ENCODE results near the gene MEGF11. TPM values are rescaled to one million over a fixed set of nuclear protein-coding genes. Genes with fewer than 3 reads are reported as not detected.

The MEGF11 gene
- total RNA-seq, 1 experiment from 2014 or later: not detected

GRCh38 chr15:65847989-65848388, 405.6 kb downstream of the MEGF11 start:
- Histone ChIP-seq H3K4me1 (ENCODE audit: low read length) (no peaks in the 10 kb centered on the region), H3K27ac (ENCODE audit: low read length) (no peak overlapping the region), H3K9ac (ENCODE audit: low read length) (no peak overlapping the region), H4K20me1 (ENCODE audit: insufficient read depth, low read depth, low read length) (no peaks in the 10 kb centered on the region), H3K79me2 (ENCODE audit: low read length) (no peaks in the 10 kb centered on the region), H2AFZ (ENCODE audit: low read length) (no peak overlapping the region), H3K36me3 (ENCODE audit: insufficient read depth, low read length) (no peaks in the 10 kb centered on the region), H3K4me3 (ENCODE audit: low read length) (no peak overlapping the region), H3K4me2 (ENCODE audit: low read depth, low read length, poor library complexity, severe bottlenecking) (no peak overlapping the region), H3K9me3 (ENCODE audit: low read length) (no peaks in the 10 kb centered on the region), H3K27me3 (ENCODE audit: low read length) (no peaks in the 10 kb centered on the region), H3K9me2 (replicated peaks; ENCODE audit: insufficient read depth, low read length) (no peaks in the 10 kb centered on the region)
- no peak for DNase-seq

DNA sequence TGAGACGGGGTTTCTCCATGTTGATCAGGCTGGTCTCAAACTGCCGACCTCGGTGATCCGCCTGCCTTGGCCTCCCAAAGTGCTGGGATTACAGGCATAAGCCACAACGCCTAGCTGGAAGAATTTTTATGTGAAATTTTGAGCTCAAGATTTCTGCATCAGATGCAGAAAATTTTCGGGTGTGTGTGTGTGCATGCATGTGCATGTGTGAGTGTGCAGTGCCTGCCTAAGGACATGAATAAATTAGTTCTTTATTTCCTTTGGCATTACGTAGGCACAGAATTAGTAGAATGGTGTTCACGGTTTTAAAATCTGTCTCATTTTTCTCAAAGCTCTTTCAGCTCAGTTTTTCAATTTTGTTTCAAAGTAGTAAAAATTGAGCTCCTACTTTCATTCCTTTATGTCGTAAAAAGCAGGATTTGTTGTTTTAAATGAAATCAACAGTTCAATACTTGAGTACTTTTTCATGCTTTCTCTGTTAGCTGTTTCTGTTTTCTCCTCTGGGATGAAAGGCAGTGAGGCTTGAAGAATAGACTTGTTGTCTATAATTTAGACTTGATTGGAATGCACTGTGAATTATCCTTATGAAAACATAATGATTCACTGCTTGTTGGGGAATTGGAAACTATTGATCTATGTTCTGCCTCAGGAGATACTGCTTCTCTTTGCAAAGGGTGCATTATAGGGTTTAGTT, 407.6 kb downstream of the MEGF11 start:
- no peak overlapping the region; the same call in 1 of the 2 replicates for H2AFZ ChIP-seq (ENCODE audit: low read length)
- no peak for DNase-seq
- H3K9me3 ChIP-seq (ENCODE audit: low read length): no peaks in the 10 kb centered on the region
- H3K27me3 ChIP-seq (ENCODE audit: low read length): no peaks in the 10 kb centered on the region
- no peaks in the 10 kb centered on the region for H3K4me1 ChIP-seq (ENCODE audit: low read length)
- no peaks in the 10 kb centered on the region for H3K36me3 ChIP-seq (ENCODE audit: insufficient read depth, low read length)
- H3K9me2 ChIP-seq (replicated peaks; ENCODE audit: insufficient read depth, low read length): no peaks in the 10 kb centered on the region
- H3K79me2 ChIP-seq (ENCODE audit: low read length): no peaks in the 10 kb centered on the region
- no peak overlapping the region for H3K27ac ChIP-seq (ENCODE audit: low read length)
- H4K20me1 ChIP-seq (ENCODE audit: insufficient read depth, low read depth, low read length): no peaks in the 10 kb centered on the region
- no peak overlapping the region for H3K4me2 ChIP-seq (ENCODE audit: low read depth, low read length, poor library complexity, severe bottlenecking)
- H3K9ac ChIP-seq (ENCODE audit: low read length): no peak overlapping the region
- H3K4me3 ChIP-seq (ENCODE audit: low read length): no peak overlapping the region

Small RNA genes lying within 50 kb of the gene (small RNA-seq; reads per million reads assigned to genes)
- not detected for gene MIR4311

Other genes starting within 250 kb of the MEGF11 start
- gene DIS3L, start 39.8 kb upstream of the MEGF11 start, total RNA-seq (2014; rRNA removed; shearing (Covaris generic); ENCODE audit: low replicate concordance): 25.5 and 40.2 TPM in 2 replicates
- 8.4 and 16.5 TPM in 2 replicates for gene TIPIN, start 102.9 kb upstream of the MEGF11 start, total RNA-seq (2014; rRNA removed; shearing (Covaris generic); ENCODE audit: low replicate concordance)
- 38.1 and 46.6 TPM in 2 replicates for gene MAP2K1, start 133.2 kb upstream of the MEGF11 start, total RNA-seq (2014; rRNA removed; shearing (Covaris generic); ENCODE audit: low replicate concordance)
- gene SNAPC5, start 244.0 kb upstream of the MEGF11 start, total RNA-seq (2014; rRNA removed; shearing (Covaris generic); ENCODE audit: low replicate concordance): 20.2 and 33.0 TPM in 2 replicates

Data from Karpas-422 (cell line).